A673 (cell line): ENCODE results near the gene PELI3.

ENCODE experiments used
- CTCF ChIP-seq: fragments of 300-800, 200-600 bp; sonication (generic); conservative IDR thresholded peaks from 2 replicates; pipeline ENCODE4 v1.5.1; 2017; ENCODE audit warnings: low read depth, mild to moderate bottlenecking, antibody characterized with exemption, low read length, moderate library complexity, mixed read lengths
- EZH2 ChIP-seq: fragments of 200-600 bp; sonication (generic); IDR thresholded peaks from 2 replicates; pipeline ENCODE4 v1.6.1; 2017; ENCODE audit warnings: borderline replicate concordance, low read depth, mild to moderate bottlenecking, mixed read lengths, antibody characterized with exemption, low read length; ENCODE audit not compliant: poor library complexity, severe bottlenecking

GRCh38 chr11:66432597-66432996, 34.1 kb upstream of the PELI3 start:
- TF ChIP-seq CTCF (no peak), EZH2 (no peak)
